ENCODE measurements around the gene SLC2A13.

SLC2A13 gene

DNA sequence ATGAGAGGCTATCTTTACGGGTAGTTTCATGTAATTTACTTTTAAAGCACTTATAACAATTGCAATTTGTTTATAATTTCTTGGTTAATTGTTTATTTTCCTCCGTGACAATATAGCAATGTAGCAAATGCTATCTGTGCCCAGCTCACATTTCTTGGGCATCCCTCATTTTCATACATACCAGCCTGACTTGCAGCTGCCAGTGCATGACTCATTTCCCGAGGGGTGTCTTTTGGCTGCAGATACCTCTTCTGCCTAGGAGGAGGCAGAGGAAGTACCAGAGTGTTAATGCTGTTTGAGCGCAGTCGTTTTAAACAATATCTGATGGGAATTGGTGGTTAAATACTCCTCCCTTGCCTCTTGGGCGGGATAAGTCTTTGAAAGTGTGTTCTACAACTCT lies 382.1 kb downstream of the SLC2A13 start:
- Histone ChIP-seq H3K4me3 (ENCODE audit: low read depth, low read length) (no peak overlapping the region), H3K27me3 (replicated peaks) (no peaks in the 10 kb centered on the region), H3K36me3 (replicated peaks) (no peaks in the 10 kb centered on the region), H3K27ac (no peak overlapping the region)
- in situ Hi-C loops (cut with HindIII; ENCODE audit: low pct_ligation_motif_present, low sequenced_read_pairs) = no loop called here
- DNase-seq = no peak
- no peak for TF ChIP-seq CTCF (IDR thresholded peaks at IDR 0.05; ENCODE audit: low read depth, low read length, missing control alignments)

DNA sequence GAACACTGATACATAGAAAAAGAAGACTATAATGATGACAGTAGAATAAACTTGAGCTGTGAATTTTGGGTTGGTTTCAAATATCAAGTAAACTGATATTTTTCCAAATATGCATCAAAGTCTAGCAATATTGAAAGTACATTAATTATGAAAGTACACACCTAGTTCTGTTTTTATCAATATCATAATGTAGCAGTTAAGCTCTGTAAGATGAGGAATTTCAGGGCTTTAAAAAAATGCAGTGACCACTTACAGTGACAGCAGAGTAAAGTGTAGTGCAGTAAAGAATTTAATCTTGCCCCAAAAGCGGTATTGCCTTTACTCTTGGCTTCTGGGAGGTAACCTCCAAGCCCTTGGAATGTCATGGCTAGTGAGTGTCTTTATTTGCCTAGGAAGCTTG lies 383.4 kb downstream of the SLC2A13 start:
- in situ Hi-C loops (cut with HindIII; ENCODE audit: low pct_ligation_motif_present, low sequenced_read_pairs) = no loop called here
- H3K27me3 ChIP-seq (replicated peaks) = no peaks in the 10 kb centered on the region
- H3K27ac ChIP-seq = no peak overlapping the region
- no peak overlapping the region for H3K4me3 ChIP-seq (ENCODE audit: low read depth, low read length)
- DNase-seq = no peak
- H3K36me3 ChIP-seq (replicated peaks) = no peaks in the 10 kb centered on the region
- no peak for TF ChIP-seq CTCF (IDR thresholded peaks at IDR 0.05; ENCODE audit: low read depth, low read length, missing control alignments)

- in situ Hi-C loops (cut with HindIII; ENCODE audit: low pct_ligation_motif_present, low sequenced_read_pairs) = no loop called here
- no peak for DNase-seq
- TF ChIP-seq CTCF (IDR thresholded peaks at IDR 0.05; ENCODE audit: low read depth, low read length, missing control alignments) = no peak
- Histone ChIP-seq H3K36me3 (replicated peaks) (no peaks in the 10 kb centered on the region), H3K27me3 (replicated peaks) (no peaks in the 10 kb centered on the region), H3K27ac (no peak overlapping the region), H3K4me3 (ENCODE audit: low read depth, low read length) (no peak overlapping the region)
Observed at GRCh38 chr12:39713552-39713951, 392.3 kb downstream of the SLC2A13 start.

DNA sequence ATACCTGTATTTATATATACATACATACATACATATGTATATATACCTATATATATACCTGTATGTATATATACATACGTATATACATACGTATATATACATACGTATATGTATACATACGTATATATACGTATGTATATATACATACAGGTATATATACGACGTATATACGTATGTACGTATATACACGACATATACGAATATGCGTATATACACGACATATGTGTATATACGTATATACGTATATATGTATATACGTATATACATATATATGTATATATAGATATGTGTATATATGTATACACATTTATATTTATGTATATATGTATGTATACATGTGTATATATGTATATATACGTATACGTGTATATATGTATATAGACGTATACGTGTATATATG lies 393.5 kb downstream of the SLC2A13 start:
- no peak overlapping the region for H3K27ac ChIP-seq
- H3K4me3 ChIP-seq (ENCODE audit: low read depth, low read length) = no peak overlapping the region
- H3K36me3 ChIP-seq (replicated peaks) = no peaks in the 10 kb centered on the region
- TF ChIP-seq CTCF (IDR thresholded peaks at IDR 0.05; ENCODE audit: low read depth, low read length, missing control alignments) = no peak
- DNase-seq = no peak
- H3K27me3 ChIP-seq (replicated peaks) = no peaks in the 10 kb centered on the region
- in situ Hi-C loops (cut with HindIII; ENCODE audit: low pct_ligation_motif_present, low sequenced_read_pairs) = no loop called here
